NB4 (cell line): ENCODE measurements around the gene DRC1.
A peak's percentile ranks its signal among the peaks of the same experiment; 100 is the strongest.

Experiments
- DNase-seq: peaks from one replicate; pipeline ENCODE4 v3.0.0; 2010; ENCODE audit warnings: low read depth
- H3K4me3 ChIP-seq: one replicate; pipeline ENCODE4 v1.5.1; 2011; ENCODE audit warnings: mild to moderate bottlenecking, low read depth, low read length, moderate library complexity
- CTCF ChIP-seq: IDR thresholded peaks from one replicate; pipeline ENCODE4 v1.5.1; 2012; ENCODE audit warnings: low read depth, low read length
- MAX ChIP-seq: IDR thresholded peaks from 2 replicates; pipeline ENCODE4 v1.6.1; 2011; ENCODE audit warnings: low read depth, low read length
- MYC ChIP-seq: IDR thresholded peaks from 2 replicates; pipeline ENCODE4 v1.6.1; 2011; ENCODE audit warnings: low read depth, low read length
- POLR2A ChIP-seq: IDR thresholded peaks from 2 replicates; pipeline ENCODE4 v1.6.1; 2011; ENCODE audit warnings: mild to moderate bottlenecking; ENCODE audit not compliant: insufficient read length; ENCODE audit errors: extremely low read depth

The DRC1 gene

GRCh38 chr2:26407526-26407925 is 5.8 kb downstream of the DRC1 start:
- no peak for TF ChIP-seq MYC
- no peak for TF ChIP-seq MAX
- no peak overlapping the region for H3K4me3 ChIP-seq
- no peak for DNase-seq

- H3K4me3 ChIP-seq = no peak overlapping the region
- no peak for DNase-seq
- no peak for TF ChIP-seq MYC
- TF ChIP-seq POLR2A = no peak
- TF ChIP-seq MAX = no peak
- no peak for TF ChIP-seq CTCF
These were observed 8.1 kb downstream of the DRC1 start for GRCh38 chr2:26409785-26410184.

- no peak for TF ChIP-seq MAX
- no peak for TF ChIP-seq POLR2A
- no peak for TF ChIP-seq MYC
- DNase-seq = peak; percentile 69
- H3K4me3 ChIP-seq = no peak overlapping the region
These were observed 9.1 kb downstream of the DRC1 start for GRCh38 chr2:26410764-26411243.

GRCh38 chr2:26411419-26411818 is 9.7 kb downstream of the DRC1 start:
- peak; percentile 26 for DNase-seq
- TF ChIP-seq POLR2A (no peak), CTCF (no peak), MYC (no peak), MAX (no peak)
- H3K4me3 ChIP-seq = peak overlapping the region; percentile 73

- peak overlapping the region; percentile 73 for H3K4me3 ChIP-seq
- peak; percentile 98 for DNase-seq
- 0 out of 2 replicates have a peak, but pooled peaks have one; percentile 38 for TF ChIP-seq MYC
- TF ChIP-seq MAX = 0 out of 2 replicates have a peak, but pooled peaks have one; percentile 45
- TF ChIP-seq CTCF = no peak
- TF ChIP-seq POLR2A = no peak
These were observed 10.5 kb downstream of the DRC1 start for GRCh38 chr2:26412091-26412673.

GRCh38 chr2:26414311-26414710 is 12.6 kb downstream of the DRC1 start:
- no peak overlapping the region for H3K4me3 ChIP-seq
- TF ChIP-seq CTCF = no peak
- no peak for TF ChIP-seq MYC
- no peak for TF ChIP-seq MAX
- TF ChIP-seq POLR2A = no peak
- no peak for DNase-seq
